ENCODE data around the gene CFAP99. TPM values are rescaled to one million over a fixed set of nuclear protein-coding genes. Genes with fewer than 3 reads are reported as not detected.
A peak's percentile ranks its signal among the peaks of the same experiment; 100 is the strongest.

Gene CFAP99
- total and polyA plus RNA-seq, 2 donors (not counting 1 experiment from before 2014, with no cell fraction given), result under 0.01 TPM; not detected in 1

DNA sequence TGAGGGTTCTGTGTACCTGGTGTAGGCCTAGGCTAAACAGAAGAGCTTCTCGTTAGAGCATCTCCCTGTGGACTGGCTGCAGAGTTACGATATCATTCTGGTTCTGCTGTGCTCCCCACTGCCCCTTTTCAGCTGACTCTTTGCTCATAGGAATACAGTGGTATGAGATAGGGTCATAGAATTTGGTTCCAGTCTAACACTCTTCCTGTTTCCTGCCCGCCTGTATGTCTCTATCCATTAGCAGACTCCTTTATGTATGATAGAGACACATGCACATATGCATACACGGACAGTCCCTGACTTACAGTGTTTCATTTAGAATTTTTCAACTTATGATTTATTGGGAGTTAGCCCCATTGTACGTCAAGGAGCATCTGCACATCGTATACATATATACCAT, 65.4 kb downstream of the CFAP99 start:
- TF ChIP-seq, protein P1, sequence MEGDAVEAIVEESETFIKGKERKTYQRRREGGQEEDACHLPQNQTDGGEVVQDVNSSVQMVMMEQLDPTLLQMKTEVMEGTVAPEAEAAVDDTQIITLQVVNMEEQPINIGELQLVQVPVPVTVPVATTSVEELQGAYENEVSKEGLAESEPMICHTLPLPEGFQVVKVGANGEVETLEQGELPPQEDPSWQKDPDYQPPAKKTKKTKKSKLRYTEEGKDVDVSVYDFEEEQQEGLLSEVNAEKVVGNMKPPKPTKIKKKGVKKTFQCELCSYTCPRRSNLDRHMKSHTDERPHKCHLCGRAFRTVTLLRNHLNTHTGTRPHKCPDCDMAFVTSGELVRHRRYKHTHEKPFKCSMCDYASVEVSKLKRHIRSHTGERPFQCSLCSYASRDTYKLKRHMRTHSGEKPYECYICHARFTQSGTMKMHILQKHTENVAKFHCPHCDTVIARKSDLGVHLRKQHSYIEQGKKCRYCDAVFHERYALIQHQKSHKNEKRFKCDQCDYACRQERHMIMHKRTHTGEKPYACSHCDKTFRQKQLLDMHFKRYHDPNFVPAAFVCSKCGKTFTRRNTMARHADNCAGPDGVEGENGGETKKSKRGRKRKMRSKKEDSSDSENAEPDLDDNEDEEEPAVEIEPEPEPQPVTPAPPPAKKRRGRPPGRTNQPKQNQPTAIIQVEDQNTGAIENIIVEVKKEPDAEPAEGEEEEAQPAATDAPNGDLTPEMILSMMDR (conservative IDR thresholded peaks at IDR 0.05 in 1 of 2, IDR thresholded peaks at IDR 0.05 in 1 of 2; ENCODE audit: low read depth in 1 of 2, low read length in 2 of 2), result no peak
- TF ChIP-seq EZH2 (IDR thresholded peaks at IDR 0.05; ENCODE audit: low read length, missing control alignments), result no peak

DNA sequence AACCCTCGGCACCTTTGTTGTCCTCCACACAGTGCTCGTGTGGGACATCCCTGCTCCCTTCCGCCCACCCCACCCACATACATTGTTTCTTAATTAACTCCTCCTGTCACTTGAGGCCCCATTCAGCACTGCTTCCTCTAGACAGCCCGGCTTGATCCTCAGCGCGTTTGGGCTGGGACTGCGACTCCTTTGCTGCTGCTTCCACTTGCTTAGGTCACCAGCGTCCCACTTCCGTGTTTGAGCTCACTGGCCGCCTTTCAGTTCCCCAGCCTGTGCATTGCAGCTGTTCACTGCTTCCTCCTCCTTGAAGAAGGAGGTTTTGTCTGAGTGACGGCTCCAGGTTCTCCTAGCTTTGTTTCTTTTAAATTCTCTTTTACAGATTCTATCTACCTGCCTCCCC, 66.2 kb downstream of the CFAP99 start:
- Histone ChIP-seq H3K9ac (ENCODE audit: insufficient read depth, low read length) (no peak overlapping the region), H3K9me3 (ENCODE audit: control insufficient read depth, insufficient read depth, low read depth, low read length) (no peaks in the 10 kb centered on the region), H3K4me1 (ENCODE audit: control insufficient read depth, extremely low read depth, insufficient read depth, low read length) (peaks cover 6% of the 10 kb centered on the region), H3K27me3 (ENCODE audit: control insufficient read depth, insufficient read depth, low read length) (no peaks in the 10 kb centered on the region), H3K36me3 (ENCODE audit: control insufficient read depth, insufficient read depth, low read length) (peaks cover 3% of the 10 kb centered on the region), H3K79me2 (ENCODE audit: control insufficient read depth, insufficient read depth, low read length) (peaks cover 98% of the 10 kb centered on the region), H2AFZ (ENCODE audit: low read length) (no peak overlapping the region), H4K20me1 (ENCODE audit: control insufficient read depth, extremely low read depth, insufficient read depth, low read length) (peaks cover 3% of the 10 kb centered on the region), H3K4me3 (replicated peaks in 1 of 4; ENCODE audit: control extremely low read depth in 1 of 4, insufficient read depth in 1 of 4, low read depth in 3 of 4, low read length in 4 of 4) (no peak overlapping the region), H3K4me2 (ENCODE audit: extremely low read depth, insufficient read depth, low read length) (no peak overlapping the region), H3K27ac (ENCODE audit: insufficient read depth, low read length) (no peak overlapping the region)
- TF ChIP-seq, protein P1 (conservative IDR thresholded peaks at IDR 0.05 in 1 of 2, IDR thresholded peaks at IDR 0.05 in 1 of 2; ENCODE audit: low read depth in 1 of 2, low read length in 2 of 2), result no peak
- peak in 1 of 2 donors; percentile 9 for DNase-seq (ENCODE audit: low read depth in 2 of 2)

More for the DNA sequence above, 65.4 kb downstream of the CFAP99 start:
- no peak overlapping the region for H3K27ac ChIP-seq (ENCODE audit: insufficient read depth, low read length)
- no peaks in the 10 kb centered on the region for H3K9me3 ChIP-seq (ENCODE audit: control insufficient read depth, insufficient read depth, low read depth, low read length)
- no peak for DNase-seq (ENCODE audit: low read depth in 2 of 2)
- H3K4me3 ChIP-seq (replicated peaks in 1 of 4; ENCODE audit: control extremely low read depth in 1 of 4, insufficient read depth in 1 of 4, low read depth in 3 of 4, low read length in 4 of 4), result no peak overlapping the region
- peaks cover under 1% of the 10 kb centered on the region for H3K36me3 ChIP-seq (ENCODE audit: control insufficient read depth, insufficient read depth, low read length)
- H2AFZ ChIP-seq (ENCODE audit: low read length), result no peak overlapping the region
- peaks cover 3% of the 10 kb centered on the region for H4K20me1 ChIP-seq (ENCODE audit: control insufficient read depth, extremely low read depth, insufficient read depth, low read length)
- H3K79me2 ChIP-seq (ENCODE audit: control insufficient read depth, insufficient read depth, low read length), result peaks cover 98% of the 10 kb centered on the region
- no peak overlapping the region for H3K4me2 ChIP-seq (ENCODE audit: extremely low read depth, insufficient read depth, low read length)
- no peak overlapping the region for H3K9ac ChIP-seq (ENCODE audit: insufficient read depth, low read length)
- H3K27me3 ChIP-seq (ENCODE audit: control insufficient read depth, insufficient read depth, low read length), result no peaks in the 10 kb centered on the region
- no peaks in the 10 kb centered on the region for H3K4me1 ChIP-seq (ENCODE audit: control insufficient read depth, extremely low read depth, insufficient read depth, low read length)

DNA sequence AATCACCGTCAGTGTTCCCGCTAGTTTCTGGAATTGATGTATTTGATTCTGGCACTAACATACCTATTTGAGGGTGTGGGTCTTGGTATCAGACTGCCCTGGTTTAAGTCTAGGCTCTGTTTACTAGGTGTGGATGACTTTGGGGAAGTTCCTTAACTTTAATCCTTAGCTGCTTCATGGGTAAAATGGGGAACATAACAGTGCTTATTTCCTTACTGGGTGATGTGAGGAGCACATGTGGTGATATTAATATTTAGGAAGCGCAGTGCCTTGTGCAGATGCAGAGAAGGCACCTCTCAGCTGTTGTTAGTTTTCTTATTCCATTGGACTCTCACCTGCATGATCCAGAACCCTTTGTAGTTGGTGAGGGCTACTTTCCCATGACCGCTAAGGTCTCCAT, 67.2 kb downstream of the CFAP99 start:
- Histone ChIP-seq H3K79me2 (ENCODE audit: control insufficient read depth, insufficient read depth, low read length) (peaks cover 94% of the 10 kb centered on the region), H3K4me1 (ENCODE audit: control insufficient read depth, extremely low read depth, insufficient read depth, low read length) (peaks cover 6% of the 10 kb centered on the region), H3K9me3 (ENCODE audit: control insufficient read depth, insufficient read depth, low read depth, low read length) (no peaks in the 10 kb centered on the region), H4K20me1 (ENCODE audit: control insufficient read depth, extremely low read depth, insufficient read depth, low read length) (no peaks in the 10 kb centered on the region), H3K4me2 (ENCODE audit: extremely low read depth, insufficient read depth, low read length) (no peak overlapping the region), H3K27me3 (ENCODE audit: control insufficient read depth, insufficient read depth, low read length) (no peaks in the 10 kb centered on the region), H3K9ac (ENCODE audit: insufficient read depth, low read length) (no peak overlapping the region), H2AFZ (ENCODE audit: low read length) (no peak overlapping the region), H3K4me3 (replicated peaks in 1 of 4; ENCODE audit: control extremely low read depth in 1 of 4, insufficient read depth in 1 of 4, low read depth in 3 of 4, low read length in 4 of 4) (no peak overlapping the region), H3K27ac (ENCODE audit: insufficient read depth, low read length) (no peak overlapping the region), H3K36me3 (ENCODE audit: control insufficient read depth, insufficient read depth, low read length) (peaks cover 3% of the 10 kb centered on the region)
- TF ChIP-seq, protein P1 (conservative IDR thresholded peaks at IDR 0.05 in 1 of 2, IDR thresholded peaks at IDR 0.05 in 1 of 2; ENCODE audit: low read depth in 1 of 2, low read length in 2 of 2), result no peak
- no peak for TF ChIP-seq EZH2 (IDR thresholded peaks at IDR 0.05; ENCODE audit: low read length, missing control alignments)
- DNase-seq (ENCODE audit: low read depth in 2 of 2), result no peak

All from fibroblast of lung (primary cell).